Measurements from ENCODE around the gene DEFB128.

GRCh38 chr20:226958-227357 is 37.4 kb upstream of the DEFB128 start, which contains the start of gene DEFB129:
- TF ChIP-seq CTCF (conservative IDR thresholded peaks at IDR 0.05; ENCODE audit: low read depth, low read length): no peak
- no peak for TF ChIP-seq EZH2 (IDR thresholded peaks at IDR 0.05; ENCODE audit: borderline replicate concordance, low read depth, low read length, poor library complexity, severe bottlenecking)

All from A673 (cell line).